Loucy (cell line): ENCODE results near the gene MAP7.

Experiments
- H2AFZ ChIP-seq: fragments of 200-600 bp; sonication (generic); 2 replicates; pipeline ENCODE4 v1.6.0; 2016; ENCODE audit warnings: antibody characterized with exemption, mild to moderate bottlenecking, low read length, moderate library complexity
- H3F3A ChIP-seq: fragments of 200-600 bp; 2 replicates; pipeline ENCODE4 v1.6.0; 2016; ENCODE audit warnings: antibody characterized with exemption, low read depth, mild to moderate bottlenecking
- H3K27me3 ChIP-seq: fragments of 200-600 bp; sonication (generic); 2 replicates; pipeline ENCODE4 v1.6.1; 2014; ENCODE audit warnings: low read length, mild to moderate bottlenecking; ENCODE audit not compliant: insufficient read depth, poor library complexity, severe bottlenecking
- H3K36me3 ChIP-seq: fragments of 200-600 bp; sonication (generic); 2 replicates; pipeline ENCODE4 v1.6.1; 2016; ENCODE audit warnings: low read length; ENCODE audit not compliant: insufficient read depth
- H3K4me1 ChIP-seq: fragments of 200-600 bp; sonication (generic); 2 replicates; pipeline ENCODE4 v1.5.1; 2014; ENCODE audit warnings: low read length, mild to moderate bottlenecking; ENCODE audit not compliant: insufficient read depth, poor library complexity, severe bottlenecking
- H3K4me2 ChIP-seq: fragments of 200-600 bp; sonication (generic); 2 replicates; pipeline ENCODE4 v1.6.0; 2014; ENCODE audit warnings: antibody characterized with exemption, low read length, low read depth, mild to moderate bottlenecking; ENCODE audit not compliant: poor library complexity, severe bottlenecking
- H3K4me3 ChIP-seq: fragments of 200-600 bp; sonication (generic); 2 replicates; pipeline ENCODE4 v1.5.1; 2014; ENCODE audit warnings: low read length, mild to moderate bottlenecking, mixed read lengths; ENCODE audit not compliant: poor library complexity, severe bottlenecking
- H3K79me2 ChIP-seq: fragments of 200-600 bp; sonication (generic); 2 replicates; pipeline ENCODE4 v1.6.1; 2014; ENCODE audit warnings: low read length; ENCODE audit not compliant: insufficient read depth
- H3K9ac ChIP-seq: fragments of 200-600 bp; sonication (generic); 2 replicates; pipeline ENCODE4 v1.6.0; 2014; ENCODE audit warnings: mild to moderate bottlenecking, low read depth, low read length, moderate library complexity; ENCODE audit not compliant: poor library complexity, severe bottlenecking
- H3K9me2 ChIP-seq: fragments of 200-600 bp; sonication (generic); replicated peaks from 2 replicates; pipeline ENCODE4 v1.6.1; 2016; ENCODE audit warnings: low read depth, low read length, mixed read lengths
- H3K9me3 ChIP-seq: fragments of 200-600 bp; sonication (generic); 2 replicates; pipeline ENCODE4 v1.6.1; 2014; ENCODE audit warnings: mild to moderate bottlenecking, antibody characterized with exemption, low read length, low read depth; ENCODE audit not compliant: insufficient read depth
- H4K20me1 ChIP-seq: fragments of 200-600 bp; sonication (generic); 2 replicates; pipeline ENCODE4 v1.6.0; 2014; ENCODE audit warnings: antibody characterized with exemption, low read length, mild to moderate bottlenecking; ENCODE audit not compliant: insufficient read depth, poor library complexity, severe bottlenecking
- EZH2phosphoT487 ChIP-seq: fragments of 200-600 bp; IDR thresholded peaks from 2 replicates; pipeline ENCODE4 v1.6.1; 2018; ENCODE audit warnings: antibody characterized with exemption, mild to moderate bottlenecking, moderate library complexity, borderline replicate concordance
- TF ChIP-seq, protein P1 (sequence below): fragments of 200-600 bp; sonication (generic); conservative IDR thresholded peaks from 2 replicates; pipeline ENCODE4 v1.5.1; 2014; ENCODE audit warnings: mild to moderate bottlenecking, antibody characterized with exemption, low read length

MAP7 gene

DNA sequence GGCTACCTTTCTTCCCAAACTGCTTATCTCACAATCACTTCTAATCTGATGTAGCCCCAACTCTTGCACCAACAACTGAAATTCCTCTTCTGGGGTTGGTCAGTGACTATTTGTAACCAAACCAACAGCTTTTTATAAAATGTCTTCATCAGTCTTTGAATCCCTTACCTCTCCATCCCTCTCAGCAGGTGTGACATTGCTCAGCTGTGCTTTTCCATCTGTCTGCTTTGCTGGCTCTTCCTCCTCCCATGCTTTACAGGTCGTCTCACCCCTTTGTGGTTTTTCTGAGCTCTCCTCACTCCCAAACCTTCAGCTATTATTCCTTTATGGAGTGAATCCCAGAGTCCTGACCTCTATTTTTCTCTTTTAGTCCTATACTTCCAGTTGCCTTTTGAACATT is 5.9 kb downstream of the MAP7 start:
- Histone ChIP-seq H3K9ac (no peak overlapping the region), H4K20me1 (no peaks in the 10 kb centered on the region), H3K9me3 (no peaks in the 10 kb centered on the region), H3K4me1 (no peaks in the 10 kb centered on the region), H3K27me3 (peaks cover 16% of the 10 kb centered on the region), H3K79me2 (no peaks in the 10 kb centered on the region), H3F3A (no peaks in the 10 kb centered on the region), H3K36me3 (no peaks in the 10 kb centered on the region), H3K4me2 (no peak overlapping the region), H2AFZ (no peak overlapping the region), H3K9me2 (no peaks in the 10 kb centered on the region), H3K4me3 (no peak overlapping the region)
- TF ChIP-seq, protein P1, sequence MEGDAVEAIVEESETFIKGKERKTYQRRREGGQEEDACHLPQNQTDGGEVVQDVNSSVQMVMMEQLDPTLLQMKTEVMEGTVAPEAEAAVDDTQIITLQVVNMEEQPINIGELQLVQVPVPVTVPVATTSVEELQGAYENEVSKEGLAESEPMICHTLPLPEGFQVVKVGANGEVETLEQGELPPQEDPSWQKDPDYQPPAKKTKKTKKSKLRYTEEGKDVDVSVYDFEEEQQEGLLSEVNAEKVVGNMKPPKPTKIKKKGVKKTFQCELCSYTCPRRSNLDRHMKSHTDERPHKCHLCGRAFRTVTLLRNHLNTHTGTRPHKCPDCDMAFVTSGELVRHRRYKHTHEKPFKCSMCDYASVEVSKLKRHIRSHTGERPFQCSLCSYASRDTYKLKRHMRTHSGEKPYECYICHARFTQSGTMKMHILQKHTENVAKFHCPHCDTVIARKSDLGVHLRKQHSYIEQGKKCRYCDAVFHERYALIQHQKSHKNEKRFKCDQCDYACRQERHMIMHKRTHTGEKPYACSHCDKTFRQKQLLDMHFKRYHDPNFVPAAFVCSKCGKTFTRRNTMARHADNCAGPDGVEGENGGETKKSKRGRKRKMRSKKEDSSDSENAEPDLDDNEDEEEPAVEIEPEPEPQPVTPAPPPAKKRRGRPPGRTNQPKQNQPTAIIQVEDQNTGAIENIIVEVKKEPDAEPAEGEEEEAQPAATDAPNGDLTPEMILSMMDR: no peak
- no peak for TF ChIP-seq EZH2phosphoT487

DNA sequence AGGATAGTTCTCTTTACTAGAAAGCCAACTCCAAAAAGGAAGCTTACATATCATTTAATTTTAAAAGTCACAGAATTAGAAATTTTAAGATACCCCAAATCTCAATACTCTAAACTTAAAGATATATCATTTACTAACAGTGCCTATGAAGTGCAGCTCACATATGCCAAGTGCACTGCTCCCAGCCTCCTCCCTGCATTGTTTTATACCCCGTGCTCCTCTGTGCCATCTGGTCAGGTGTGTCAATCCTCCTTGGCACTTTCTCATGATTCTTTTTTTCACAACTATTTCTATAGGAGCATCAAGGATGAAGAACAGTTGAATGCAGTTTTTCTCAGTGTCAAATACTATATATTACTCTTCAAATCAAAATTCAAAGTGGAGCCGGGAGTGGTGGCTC is 8.8 kb downstream of the MAP7 start:
- Histone ChIP-seq H3K4me1 (no peaks in the 10 kb centered on the region), H3K4me3 (no peak overlapping the region), H2AFZ (no peak overlapping the region), H3K27me3 (peaks cover 13% of the 10 kb centered on the region), H3K79me2 (no peaks in the 10 kb centered on the region), H3K36me3 (no peaks in the 10 kb centered on the region), H3K9ac (no peak overlapping the region), H3K9me2 (no peaks in the 10 kb centered on the region), H3F3A (no peaks in the 10 kb centered on the region), H4K20me1 (no peaks in the 10 kb centered on the region), H3K9me3 (no peaks in the 10 kb centered on the region), H3K4me2 (no peak overlapping the region)
- TF ChIP-seq, protein P1: no peak
- TF ChIP-seq EZH2phosphoT487: no peak

DNA sequence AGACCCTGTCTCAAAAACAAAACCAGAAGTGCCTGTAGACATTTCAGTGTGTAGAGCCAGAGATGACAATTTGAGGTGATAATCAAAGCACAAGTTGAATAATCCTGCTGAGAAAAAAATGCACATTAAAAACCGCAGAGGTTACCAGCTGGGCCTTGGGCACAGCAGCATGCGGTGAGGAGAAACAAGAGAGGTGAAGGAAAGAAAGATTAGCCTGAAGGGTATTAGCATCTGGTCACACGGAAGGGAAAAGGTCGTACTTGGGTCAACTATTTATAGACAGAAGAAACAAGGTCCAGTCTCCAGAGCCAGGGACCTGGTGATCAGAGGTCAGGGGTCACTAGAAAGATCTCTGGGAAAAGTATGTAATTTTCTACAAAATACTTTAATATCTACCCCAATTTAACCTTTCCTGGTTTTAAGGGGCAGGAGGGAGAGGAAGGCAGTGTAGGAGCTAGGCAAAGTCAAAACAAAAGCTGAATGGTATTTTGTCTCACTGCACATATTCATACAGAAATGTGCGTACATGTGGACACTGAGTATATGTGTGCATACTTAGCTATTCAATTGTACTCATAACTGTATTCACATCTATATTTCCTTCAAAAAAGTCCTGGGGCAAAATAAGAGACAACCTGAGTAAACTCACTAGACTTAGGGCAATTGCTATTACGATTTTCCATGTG is 10.1 kb downstream of the MAP7 start:
- no peak for TF ChIP-seq EZH2phosphoT487
- TF ChIP-seq, protein P1: no peak
- H3K4me2 ChIP-seq: no peak overlapping the region
- H3K27me3 ChIP-seq: peaks cover 10% of the 10 kb centered on the region
- H3K9ac ChIP-seq: no peak overlapping the region
- no peak overlapping the region for H3K4me3 ChIP-seq
- H3K79me2 ChIP-seq: no peaks in the 10 kb centered on the region
- H3K9me2 ChIP-seq: no peaks in the 10 kb centered on the region
- H4K20me1 ChIP-seq: no peaks in the 10 kb centered on the region
- H2AFZ ChIP-seq: no peak overlapping the region
- H3K4me1 ChIP-seq: peaks cover 3% of the 10 kb centered on the region
- H3F3A ChIP-seq: no peaks in the 10 kb centered on the region
- H3K9me3 ChIP-seq: no peaks in the 10 kb centered on the region
- H3K36me3 ChIP-seq: no peaks in the 10 kb centered on the region
